Loucy (cell line): ENCODE results near the gene SLC22A1.

Experiments
- H2AFZ ChIP-seq: fragments of 200-600 bp; sonication (generic); 2 replicates; pipeline ENCODE4 v1.6.0; 2016; ENCODE audit warnings: antibody characterized with exemption, mild to moderate bottlenecking, low read length, moderate library complexity
- H3F3A ChIP-seq: fragments of 200-600 bp; 2 replicates; pipeline ENCODE4 v1.6.0; 2016; ENCODE audit warnings: antibody characterized with exemption, low read depth, mild to moderate bottlenecking
- H3K27me3 ChIP-seq: fragments of 200-600 bp; sonication (generic); 2 replicates; pipeline ENCODE4 v1.6.1; 2014; ENCODE audit warnings: low read length, mild to moderate bottlenecking; ENCODE audit not compliant: insufficient read depth, poor library complexity, severe bottlenecking
- H3K36me3 ChIP-seq: fragments of 200-600 bp; sonication (generic); 2 replicates; pipeline ENCODE4 v1.6.1; 2016; ENCODE audit warnings: low read length; ENCODE audit not compliant: insufficient read depth
- H3K4me1 ChIP-seq: fragments of 200-600 bp; sonication (generic); 2 replicates; pipeline ENCODE4 v1.5.1; 2014; ENCODE audit warnings: low read length, mild to moderate bottlenecking; ENCODE audit not compliant: insufficient read depth, poor library complexity, severe bottlenecking
- H3K4me2 ChIP-seq: fragments of 200-600 bp; sonication (generic); 2 replicates; pipeline ENCODE4 v1.6.0; 2014; ENCODE audit warnings: antibody characterized with exemption, low read length, low read depth, mild to moderate bottlenecking; ENCODE audit not compliant: poor library complexity, severe bottlenecking
- H3K4me3 ChIP-seq: fragments of 200-600 bp; sonication (generic); 2 replicates; pipeline ENCODE4 v1.5.1; 2014; ENCODE audit warnings: low read length, mild to moderate bottlenecking, mixed read lengths; ENCODE audit not compliant: poor library complexity, severe bottlenecking
- H3K79me2 ChIP-seq: fragments of 200-600 bp; sonication (generic); 2 replicates; pipeline ENCODE4 v1.6.1; 2014; ENCODE audit warnings: low read length; ENCODE audit not compliant: insufficient read depth
- H3K9ac ChIP-seq: fragments of 200-600 bp; sonication (generic); 2 replicates; pipeline ENCODE4 v1.6.0; 2014; ENCODE audit warnings: mild to moderate bottlenecking, low read depth, low read length, moderate library complexity; ENCODE audit not compliant: poor library complexity, severe bottlenecking
- H3K9me2 ChIP-seq: fragments of 200-600 bp; sonication (generic); replicated peaks from 2 replicates; pipeline ENCODE4 v1.6.1; 2016; ENCODE audit warnings: low read depth, low read length, mixed read lengths
- H3K9me3 ChIP-seq: fragments of 200-600 bp; sonication (generic); 2 replicates; pipeline ENCODE4 v1.6.1; 2014; ENCODE audit warnings: mild to moderate bottlenecking, antibody characterized with exemption, low read length, low read depth; ENCODE audit not compliant: insufficient read depth
- H4K20me1 ChIP-seq: fragments of 200-600 bp; sonication (generic); 2 replicates; pipeline ENCODE4 v1.6.0; 2014; ENCODE audit warnings: antibody characterized with exemption, low read length, mild to moderate bottlenecking; ENCODE audit not compliant: insufficient read depth, poor library complexity, severe bottlenecking
- CTCF ChIP-seq: fragments of 200-600 bp; sonication (generic); conservative IDR thresholded peaks from 2 replicates; pipeline ENCODE4 v1.5.1; 2014; ENCODE audit warnings: mild to moderate bottlenecking, antibody characterized with exemption, low read length
- EZH2phosphoT487 ChIP-seq: fragments of 200-600 bp; IDR thresholded peaks from 2 replicates; pipeline ENCODE4 v1.6.1; 2018; ENCODE audit warnings: antibody characterized with exemption, mild to moderate bottlenecking, moderate library complexity, borderline replicate concordance

The SLC22A1 gene

GRCh38 chr6:160108077-160108476, 13.5 kb upstream of the SLC22A1 start:
- no peak overlapping the region for H3K9ac ChIP-seq
- no peak for TF ChIP-seq CTCF
- no peak for TF ChIP-seq EZH2phosphoT487

DNA sequence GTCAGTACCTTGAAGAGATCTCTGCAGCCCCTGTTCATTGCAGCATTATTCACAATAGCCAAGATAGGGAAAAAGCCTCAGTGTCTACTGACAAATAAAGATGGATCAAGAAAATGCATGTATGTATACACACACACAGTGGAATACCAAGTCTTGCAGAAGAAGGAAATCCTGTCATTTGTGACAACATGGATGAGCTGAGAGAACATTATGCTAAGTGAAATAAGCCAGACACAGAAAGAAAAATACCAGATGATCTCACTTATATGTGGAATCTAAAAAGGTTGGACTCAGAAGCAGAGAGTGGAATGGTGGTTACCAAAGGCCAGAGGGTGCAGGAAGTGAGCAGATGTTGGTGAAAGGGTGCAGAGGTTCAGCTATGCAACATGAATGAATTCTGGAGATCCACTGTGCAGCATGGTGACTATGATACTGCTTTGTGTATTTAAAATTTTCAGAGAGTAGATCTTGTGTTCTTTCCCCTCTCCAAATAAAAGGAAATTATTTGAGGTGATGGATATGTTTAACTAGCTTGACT, 11.0 kb upstream of the SLC22A1 start:
- H3K79me2 ChIP-seq: no peaks in the 10 kb centered on the region
- H3K9me2 ChIP-seq: no peaks in the 10 kb centered on the region
- H3K4me1 ChIP-seq: no peaks in the 10 kb centered on the region
- H2AFZ ChIP-seq: no peak overlapping the region
- H3K4me3 ChIP-seq: no peak overlapping the region
- H3K27me3 ChIP-seq: no peaks in the 10 kb centered on the region
- H4K20me1 ChIP-seq: no peaks in the 10 kb centered on the region
- no peak for TF ChIP-seq EZH2phosphoT487
- no peak for TF ChIP-seq CTCF
- no peaks in the 10 kb centered on the region for H3F3A ChIP-seq
- no peaks in the 10 kb centered on the region for H3K36me3 ChIP-seq
- H3K4me2 ChIP-seq: no peak overlapping the region
- H3K9me3 ChIP-seq: no peaks in the 10 kb centered on the region
- no peak overlapping the region for H3K9ac ChIP-seq

More at GRCh38 chr6:160108077-160108476, 13.5 kb upstream of the SLC22A1 start:
- Histone ChIP-seq H3K79me2 (no peaks in the 10 kb centered on the region), H3K4me1 (no peaks in the 10 kb centered on the region), H3K4me3 (no peak overlapping the region), H3K36me3 (peaks cover 20% of the 10 kb centered on the region; the same call in 1 of the 2 replicates), H3K27me3 (no peaks in the 10 kb centered on the region), H2AFZ (no peak overlapping the region), H3K9me3 (no peaks in the 10 kb centered on the region), H3F3A (no peaks in the 10 kb centered on the region), H3K4me2 (no peak overlapping the region), H4K20me1 (no peaks in the 10 kb centered on the region), H3K9me2 (no peaks in the 10 kb centered on the region)

DNA sequence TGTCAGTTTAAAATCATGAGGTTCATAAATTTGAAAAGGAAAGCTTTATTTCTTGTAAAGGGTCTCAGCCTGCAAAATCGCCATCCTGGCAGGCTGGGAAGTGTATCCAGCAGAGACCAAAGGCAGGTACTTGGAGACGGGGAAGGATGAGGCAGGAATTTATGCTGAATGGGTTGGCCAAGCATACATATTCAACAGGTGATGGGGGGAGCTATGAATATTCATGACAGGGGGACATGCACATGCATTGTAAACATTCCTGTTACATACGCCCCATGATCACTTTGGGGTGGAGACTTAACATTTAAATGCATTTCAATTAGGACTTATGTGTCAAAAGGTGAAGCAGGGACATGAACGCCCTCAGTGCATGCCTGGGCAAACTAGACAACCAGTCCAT, 9.8 kb upstream of the SLC22A1 start:
- no peaks in the 10 kb centered on the region for H3K4me1 ChIP-seq
- TF ChIP-seq CTCF: no peak
- no peak for TF ChIP-seq EZH2phosphoT487
- H3K9me2 ChIP-seq: no peaks in the 10 kb centered on the region
- H3F3A ChIP-seq: no peaks in the 10 kb centered on the region
- no peaks in the 10 kb centered on the region for H4K20me1 ChIP-seq
- no peaks in the 10 kb centered on the region for H3K79me2 ChIP-seq
- H2AFZ ChIP-seq: no peak overlapping the region
- no peak overlapping the region for H3K4me3 ChIP-seq
- no peaks in the 10 kb centered on the region for H3K36me3 ChIP-seq
- H3K9ac ChIP-seq: no peak overlapping the region
- H3K27me3 ChIP-seq: no peaks in the 10 kb centered on the region
- peaks cover 2% of the 10 kb centered on the region; the same call in 1 of the 2 replicates for H3K9me3 ChIP-seq
- no peak overlapping the region for H3K4me2 ChIP-seq
